HG02884 (cell line): ENCODE data around the gene CTSC.
"Not testable (repeated sequence)": the region's sequence is repeated elsewhere in the genome, so short reads cannot be mapped to it uniquely, and the experiment has no call there.

Source experiments
- ATAC-seq: cut with Tn5 transposase; IDR thresholded peaks from one replicate; pipeline ENCODE4 v1.9.1; 2021; ENCODE audit warnings: mild to moderate bottlenecking, moderate library complexity; ENCODE audit not compliant: unreplicated experiment

The CTSC gene

DNA sequence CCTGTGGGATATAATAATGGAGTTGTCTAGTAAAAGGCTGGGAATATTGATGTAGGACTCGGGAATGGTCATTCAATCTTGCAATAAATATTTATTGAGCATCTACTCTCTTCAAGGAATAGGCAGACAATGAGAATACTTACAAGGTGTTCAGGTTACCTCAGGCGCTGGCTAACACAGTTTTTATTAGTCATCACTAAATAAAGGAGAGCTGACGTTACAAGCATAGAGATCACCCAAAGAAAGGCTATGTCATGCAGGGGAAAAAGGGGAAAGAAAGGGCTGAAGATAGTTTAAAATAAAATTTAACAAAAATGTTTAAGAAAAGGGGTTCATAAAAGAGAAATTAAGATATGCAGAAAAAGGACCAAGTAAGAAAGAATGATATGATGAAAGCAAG, 15.8 kb upstream of the CTSC start:
- no peak for ATAC-seq

DNA sequence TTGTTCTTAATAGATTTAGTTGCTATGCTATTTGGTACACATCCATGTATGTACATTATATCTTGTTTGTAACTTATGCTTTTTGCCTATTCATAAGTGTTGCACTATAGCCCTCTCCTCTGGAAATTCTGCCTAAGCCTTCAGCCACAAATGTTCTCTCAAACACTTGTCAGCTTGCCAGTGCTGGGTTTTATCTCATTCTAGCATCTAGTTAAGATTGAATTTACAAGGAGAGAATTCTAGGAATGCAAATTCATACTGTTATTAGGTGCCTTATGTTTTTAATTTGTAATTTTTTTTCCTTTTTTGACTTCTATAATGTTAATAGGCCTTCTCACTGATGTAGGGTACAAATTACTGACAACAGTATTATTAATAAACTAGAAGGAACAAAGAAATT, 14.6 kb upstream of the CTSC start:
- no peak for ATAC-seq

DNA sequence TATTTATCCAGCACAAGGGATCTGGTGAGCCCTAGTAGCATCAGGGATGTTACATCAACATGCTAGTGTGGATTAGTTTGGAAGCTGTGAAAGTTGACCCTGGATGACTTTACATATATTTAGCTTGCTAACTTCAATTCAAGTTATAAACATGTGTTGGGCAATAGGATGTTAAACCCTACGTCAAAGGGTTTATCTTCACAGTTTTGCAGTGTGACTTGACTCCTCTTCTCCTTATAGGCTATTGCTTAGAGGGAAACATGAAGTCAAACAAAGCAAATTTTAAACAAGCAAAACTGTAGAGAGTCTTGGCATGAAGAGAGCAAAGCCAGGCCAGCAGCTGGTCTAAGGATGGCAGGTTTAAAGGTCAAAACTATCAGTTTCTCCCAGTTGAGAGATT, 11.3 kb upstream of the CTSC start:
- ATAC-seq = no peak

DNA sequence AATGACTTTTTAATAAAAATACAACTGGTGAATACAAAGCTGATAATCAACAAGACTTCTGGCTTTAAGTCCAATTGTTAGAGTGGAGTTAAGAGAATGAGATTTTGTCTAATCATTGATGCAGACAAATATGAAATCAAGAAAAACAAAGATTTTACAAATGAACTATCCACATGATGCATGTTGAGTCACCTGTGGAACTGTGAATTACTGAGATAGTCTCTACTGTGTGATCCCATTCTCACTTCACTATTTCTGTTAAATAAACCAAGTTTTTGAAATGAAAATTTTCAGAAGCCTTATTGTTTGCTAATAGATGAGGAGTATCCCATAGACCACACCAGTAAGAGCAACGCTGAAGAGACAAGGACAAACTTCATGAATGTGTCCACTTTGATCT, 8.4 kb upstream of the CTSC start:
- no peak for ATAC-seq

DNA sequence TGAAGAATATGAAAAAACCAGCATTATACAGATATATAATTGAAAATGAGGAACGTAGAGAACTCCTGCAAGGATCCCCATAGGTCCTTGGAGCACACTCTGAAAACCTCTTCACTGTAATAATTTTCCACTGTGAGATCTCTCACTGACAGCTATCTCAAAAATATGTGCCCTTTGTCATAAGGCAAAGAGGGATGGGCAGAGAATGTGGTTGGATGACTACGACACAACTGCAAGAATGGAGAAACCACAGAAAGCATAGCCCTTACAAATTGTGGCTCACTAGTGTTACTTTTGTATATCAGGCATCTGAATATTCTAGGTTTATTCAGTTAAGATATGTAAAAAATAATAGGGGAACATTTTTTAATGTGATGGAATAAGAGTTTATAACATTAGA, 7.9 kb upstream of the CTSC start:
- ATAC-seq = no peak

DNA sequence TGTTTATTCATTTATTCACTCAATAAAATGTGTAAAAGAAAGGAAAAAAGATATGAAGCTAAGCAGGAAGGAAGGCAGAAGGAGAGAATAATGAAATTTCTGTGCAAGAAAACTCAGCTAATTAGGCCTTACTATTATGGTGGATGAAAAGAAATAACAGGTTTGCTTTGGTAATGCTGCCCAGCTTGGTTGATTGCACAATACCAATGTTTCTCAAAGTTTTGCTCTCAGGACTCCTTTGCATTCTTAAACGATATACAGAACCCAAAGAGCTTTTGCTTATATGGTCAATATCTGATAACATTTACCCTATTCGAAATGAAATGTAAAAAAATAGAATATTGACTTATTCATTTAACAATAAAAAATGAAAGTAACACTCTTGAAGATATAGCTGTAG, 7.3 kb upstream of the CTSC start:
- ATAC-seq = no peak

DNA sequence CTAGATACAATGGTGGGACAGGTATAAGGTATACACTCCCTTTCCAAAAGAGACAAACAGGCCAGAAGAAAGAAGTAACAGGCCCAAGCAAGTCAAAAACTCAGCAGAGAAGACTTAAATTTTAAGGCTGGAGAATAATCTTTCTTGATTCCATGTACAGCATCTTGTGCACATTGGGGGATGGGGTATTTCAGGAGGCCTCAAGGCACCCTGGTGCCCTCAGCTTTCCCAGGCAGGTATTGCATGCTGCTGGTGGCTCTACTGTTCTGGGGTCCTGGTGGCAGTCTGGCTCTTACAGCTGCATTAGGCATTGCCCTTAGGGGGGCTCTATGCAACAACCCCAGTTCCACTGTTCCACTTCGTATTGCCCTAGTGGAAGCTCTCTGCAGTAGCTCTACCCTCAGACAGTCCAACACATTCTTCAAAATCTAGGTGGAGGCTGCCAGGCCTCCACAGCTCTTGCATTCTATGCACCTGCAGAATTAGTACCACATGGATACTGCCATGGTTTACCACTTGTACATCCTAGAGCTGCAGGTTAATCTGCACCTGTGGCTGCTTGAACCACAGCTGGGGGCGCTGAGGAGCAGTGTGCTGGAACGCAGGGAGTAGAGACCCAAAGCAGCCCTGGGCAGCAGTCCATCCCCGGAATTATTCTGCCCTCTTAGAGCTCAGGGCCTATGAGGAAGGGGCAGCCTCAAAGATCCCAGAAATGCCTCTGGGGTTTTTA, 4.2 kb upstream of the CTSC start:
- ATAC-seq = no peak

DNA sequence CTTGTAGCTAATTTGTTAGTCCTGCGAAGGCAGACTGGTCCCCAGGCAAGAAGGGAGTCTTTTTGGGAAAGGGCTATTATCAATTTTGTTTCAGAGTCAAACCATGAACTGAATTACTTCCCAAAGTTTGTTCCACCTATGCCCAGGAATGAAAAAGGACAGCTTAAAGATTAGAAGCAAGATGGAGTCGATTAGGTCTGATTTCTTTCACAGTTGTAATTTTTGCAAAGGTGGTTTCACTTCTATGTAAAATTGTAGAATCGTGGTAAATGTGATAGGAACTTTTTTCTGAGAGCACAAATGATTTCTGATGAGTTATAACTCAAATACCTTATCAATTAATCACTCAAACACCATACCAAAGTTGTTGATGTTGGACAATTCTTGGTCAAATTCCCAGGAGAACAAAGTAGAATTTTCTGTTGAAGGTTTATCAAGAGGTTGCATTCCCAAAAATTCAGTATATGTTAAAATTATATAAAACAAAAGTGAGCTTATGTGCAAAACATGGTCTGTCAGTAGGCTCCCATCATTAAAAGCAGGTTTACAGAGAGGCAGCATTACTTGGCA, 2.9 kb upstream of the CTSC start:
- no peak for ATAC-seq

DNA sequence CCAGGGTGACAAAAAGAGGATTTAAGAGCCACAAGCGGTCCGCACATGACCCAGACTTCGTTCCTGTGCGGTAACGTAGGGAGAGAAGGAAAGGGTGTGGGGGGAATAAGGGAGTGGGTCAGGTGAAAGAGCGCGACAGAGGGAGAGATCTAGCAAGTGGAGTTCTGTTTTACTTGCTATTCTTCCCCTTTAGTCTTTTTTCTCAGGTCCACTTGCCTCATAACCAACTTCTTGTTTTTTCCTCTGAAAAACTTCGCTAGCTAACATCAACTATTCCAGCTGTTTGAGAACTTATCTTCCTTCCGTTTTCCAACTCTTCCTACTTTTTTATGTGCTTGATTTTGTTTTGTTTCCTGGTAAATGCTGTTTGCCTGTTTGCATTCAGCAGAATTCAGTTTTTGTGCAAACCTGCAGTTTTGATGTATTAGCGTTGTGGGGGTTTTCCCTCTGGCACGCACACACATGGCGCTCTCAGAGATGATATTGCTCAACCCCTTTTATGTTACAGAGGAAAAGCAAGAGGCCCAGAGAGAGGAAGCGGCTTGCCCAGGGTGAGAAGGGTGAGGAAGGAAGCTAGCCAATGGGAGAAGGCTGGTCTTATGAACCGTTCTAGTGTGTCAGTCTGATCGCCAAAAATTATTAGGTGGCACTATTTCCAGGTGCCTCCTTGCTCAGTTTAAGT, 592 bp upstream of the CTSC start:
- peak; percentile 24 for ATAC-seq

DNA sequence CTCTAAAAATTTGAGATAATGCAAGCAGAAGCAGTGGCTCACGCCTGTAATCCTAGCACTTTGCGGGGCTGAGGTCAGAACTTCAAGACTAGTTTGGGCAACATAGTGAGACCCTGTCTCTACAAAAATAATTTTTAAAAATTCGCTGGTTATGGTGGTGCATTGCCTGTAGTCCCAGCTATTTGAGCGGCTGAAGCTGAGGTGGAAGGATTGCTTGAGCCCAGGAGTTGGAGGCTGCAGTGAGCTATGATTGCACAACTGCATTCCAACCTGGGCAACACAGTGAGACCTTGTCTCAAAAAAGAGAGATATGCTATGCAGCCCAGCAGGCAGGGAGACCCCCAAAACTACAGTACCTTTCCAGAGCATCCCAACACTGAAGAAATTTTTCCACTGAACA, 2.3 kb downstream of the CTSC start:
- no peak for ATAC-seq

DNA sequence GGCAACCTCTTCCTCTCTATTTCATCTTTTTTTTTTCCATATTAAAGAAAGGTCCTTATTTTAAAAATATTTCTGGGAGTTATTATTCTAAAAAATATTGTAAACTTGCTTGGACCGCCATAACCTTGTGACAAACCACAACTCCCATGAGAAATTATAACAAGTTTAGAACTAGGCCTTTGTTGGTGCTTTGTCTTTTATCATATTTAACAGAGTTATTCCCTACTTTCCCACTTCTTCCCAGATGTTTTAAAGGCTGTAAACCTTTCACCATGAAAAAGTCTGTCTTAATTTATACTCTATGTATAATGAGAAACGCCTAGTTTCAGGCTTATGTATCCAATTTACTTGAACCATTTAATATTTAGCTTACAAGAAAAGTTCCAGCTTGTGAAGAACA, 3.7 kb downstream of the CTSC start:
- no peak for ATAC-seq

DNA sequence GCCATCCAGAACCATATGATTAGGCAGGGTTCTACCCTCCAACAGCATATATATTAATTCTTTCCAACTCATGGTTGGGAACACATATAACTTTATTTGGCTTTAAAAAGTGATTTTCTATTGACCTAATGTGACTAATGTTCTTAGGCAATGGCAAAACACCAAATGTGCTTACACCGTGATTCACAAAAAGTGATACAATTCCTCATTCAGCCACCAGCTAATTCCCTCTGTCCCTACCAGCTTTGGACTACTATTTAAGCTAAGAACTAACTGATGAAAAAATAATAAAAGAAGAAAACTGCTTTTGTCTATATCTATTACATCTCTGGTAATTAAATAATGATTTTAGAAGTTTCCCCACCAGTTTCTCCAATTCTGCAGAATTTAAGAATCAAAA, 4.7 kb downstream of the CTSC start:
- no peak for ATAC-seq

DNA sequence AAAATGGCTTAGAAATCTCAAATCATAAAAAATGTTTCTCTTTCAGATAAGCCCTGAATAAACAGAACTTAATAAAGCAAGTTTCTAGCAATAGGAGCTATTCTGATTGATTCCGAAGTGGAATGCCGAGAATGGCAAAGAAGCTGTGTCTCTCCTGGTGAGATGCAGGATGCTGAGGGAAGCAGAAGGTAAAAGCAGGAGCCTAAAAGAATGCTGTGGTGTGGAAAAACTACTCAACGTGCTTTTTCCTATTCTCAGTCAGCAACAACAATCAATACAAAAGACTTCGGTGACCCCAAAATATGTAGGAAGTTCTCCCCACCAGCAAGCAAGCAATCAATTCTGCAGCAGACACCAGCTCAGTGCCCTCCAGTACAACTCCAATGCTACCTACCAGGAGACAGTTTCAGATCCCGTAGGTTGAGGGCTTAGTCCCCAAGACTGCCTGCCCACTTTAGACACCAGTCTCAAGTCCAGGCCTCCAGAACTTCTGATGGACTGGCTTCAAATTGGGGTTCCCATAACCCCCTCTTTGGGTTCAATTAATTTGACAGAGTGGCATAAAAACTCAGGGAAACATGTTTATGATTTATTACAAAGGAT, 6.6 kb downstream of the CTSC start:
- no peak for ATAC-seq

DNA sequence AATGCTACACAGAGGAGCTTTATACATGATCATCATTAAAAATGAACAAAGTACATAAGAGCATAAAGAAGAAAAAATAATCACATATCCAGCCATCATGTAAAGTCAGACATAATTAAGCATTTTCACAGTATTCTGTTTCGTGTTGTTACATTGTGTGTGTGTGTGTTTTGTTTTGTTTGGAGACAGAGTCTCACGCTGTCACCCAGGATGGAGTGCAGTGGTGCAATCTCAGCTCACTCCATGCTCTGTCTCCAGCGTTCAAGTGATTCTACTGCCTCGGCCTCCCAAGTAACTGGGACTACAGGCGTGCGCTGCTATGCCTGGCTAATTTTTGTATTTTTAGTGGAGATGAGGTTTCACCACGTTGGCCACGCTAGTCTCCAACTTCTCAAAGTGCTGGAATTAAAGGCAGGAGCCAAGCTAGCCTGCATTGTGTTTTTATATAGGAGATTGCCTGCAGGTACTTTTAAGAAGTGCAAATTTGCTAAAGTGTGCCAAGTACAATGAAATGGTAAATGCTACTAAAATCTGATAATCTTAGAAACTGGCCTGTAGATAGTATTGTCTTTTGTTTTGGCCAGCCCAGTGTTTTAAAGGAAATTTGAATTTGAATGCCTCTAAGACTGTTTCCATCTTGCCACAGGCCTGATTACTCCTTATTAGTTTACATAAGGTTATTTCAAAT, 7.8 kb downstream of the CTSC start:
- no peak for ATAC-seq

DNA sequence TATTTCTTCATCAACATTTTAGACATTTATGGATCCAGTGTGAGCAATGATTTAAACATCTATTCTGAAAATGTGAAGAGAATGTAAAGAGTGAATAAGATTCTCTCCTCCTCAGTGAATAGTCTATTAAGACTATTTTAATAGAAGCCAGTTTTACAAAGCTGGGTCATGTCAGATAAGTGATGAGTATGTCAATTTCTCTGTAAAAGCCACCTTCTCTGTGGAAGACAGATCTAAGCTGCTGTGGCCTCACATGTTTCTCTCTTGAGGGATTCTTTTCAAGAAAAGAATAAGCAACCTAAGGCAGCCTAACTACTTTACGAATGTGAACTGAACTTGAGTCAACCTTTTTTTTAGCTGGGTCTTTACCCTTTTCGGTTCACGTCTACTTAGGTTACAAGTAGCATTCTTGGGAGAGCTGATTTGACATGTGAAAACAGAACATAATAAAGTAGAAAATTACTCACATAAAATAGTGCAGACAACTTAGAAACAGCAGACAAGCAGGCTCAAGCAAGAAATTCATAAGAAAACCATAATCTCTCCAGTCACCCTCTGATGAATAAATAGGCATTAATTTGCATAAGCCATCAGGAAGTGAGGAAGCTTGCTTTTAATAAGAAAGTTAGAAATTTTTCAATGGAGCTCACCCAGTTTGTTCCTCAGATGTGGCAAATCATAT, 9.9 kb downstream of the CTSC start:
- peak; percentile 39 for ATAC-seq

DNA sequence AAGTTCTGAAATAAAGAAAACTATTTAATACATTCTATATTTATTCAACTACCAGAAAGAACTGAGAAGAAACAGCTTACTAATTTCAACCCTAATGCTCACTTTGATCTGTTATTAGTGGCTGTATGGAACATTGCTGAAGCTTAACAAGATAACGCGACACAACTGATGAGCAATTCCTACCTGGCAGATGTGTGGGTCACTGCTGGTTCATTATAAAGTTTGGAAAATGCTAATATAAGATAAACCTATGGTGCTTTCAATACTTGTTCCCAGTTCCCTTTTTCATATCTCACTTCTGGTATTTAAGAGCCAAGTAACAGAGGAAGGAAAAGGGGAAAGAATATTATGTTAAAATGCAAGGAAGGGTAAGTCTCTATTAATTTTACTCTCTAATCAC, 10.5 kb downstream of the CTSC start:
- ATAC-seq = peak; percentile 55

DNA sequence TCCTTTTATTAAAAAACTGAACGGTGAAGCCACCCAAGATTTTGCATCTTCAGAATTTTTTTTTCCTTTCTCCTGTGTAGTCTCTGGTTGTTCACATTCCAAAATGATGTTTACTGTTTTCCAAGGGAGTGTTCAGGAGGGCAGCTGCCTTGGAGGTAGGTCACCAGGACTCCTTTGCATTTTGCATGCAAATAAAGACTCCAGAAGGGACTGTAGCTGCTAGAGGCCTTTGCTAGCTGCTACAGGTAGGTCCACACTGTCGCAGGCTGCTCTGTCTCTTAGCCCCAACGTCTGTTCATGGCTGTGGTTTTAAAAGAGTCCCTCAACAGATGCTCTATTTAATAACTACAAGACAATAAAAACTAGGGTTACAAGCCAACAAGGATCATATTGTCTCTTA, 11.4 kb downstream of the CTSC start:
- ATAC-seq = no peak

DNA sequence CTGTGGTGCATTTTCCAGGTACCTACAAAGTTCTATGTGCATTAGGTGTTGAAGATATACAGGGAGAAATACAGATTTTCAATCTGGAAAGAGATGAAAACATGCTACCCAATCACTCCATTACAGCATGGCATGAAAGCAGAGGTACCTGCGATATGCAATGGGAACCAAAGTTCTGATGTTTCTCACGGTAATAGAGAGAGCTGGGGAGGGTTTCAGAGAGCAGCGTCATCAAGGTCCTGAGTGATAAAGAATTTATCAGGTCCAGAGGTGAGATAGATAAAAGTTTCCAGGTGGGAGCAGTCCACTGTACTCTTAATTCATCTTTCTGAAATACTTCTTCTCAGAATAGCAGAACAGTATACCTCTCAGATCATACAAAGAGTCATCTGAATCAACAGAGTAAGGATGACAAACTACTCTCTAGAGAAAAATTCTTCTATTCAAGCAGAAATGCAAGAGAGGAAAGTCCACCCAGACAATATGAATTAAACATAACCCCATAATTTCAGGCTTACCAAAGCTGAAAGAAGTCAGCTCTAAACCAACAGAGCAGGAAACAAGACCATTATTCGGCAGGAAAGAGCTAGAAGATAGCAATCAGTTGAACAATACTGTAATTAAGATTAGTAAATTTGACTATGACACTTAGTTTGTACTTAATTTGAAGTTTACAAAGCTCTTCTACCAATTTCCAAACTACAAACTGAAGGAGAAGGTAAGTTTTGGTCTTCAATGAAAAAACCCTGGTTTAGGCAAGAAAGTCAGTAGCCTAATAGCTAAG, 12.8 kb downstream of the CTSC start:
- no peak for ATAC-seq

DNA sequence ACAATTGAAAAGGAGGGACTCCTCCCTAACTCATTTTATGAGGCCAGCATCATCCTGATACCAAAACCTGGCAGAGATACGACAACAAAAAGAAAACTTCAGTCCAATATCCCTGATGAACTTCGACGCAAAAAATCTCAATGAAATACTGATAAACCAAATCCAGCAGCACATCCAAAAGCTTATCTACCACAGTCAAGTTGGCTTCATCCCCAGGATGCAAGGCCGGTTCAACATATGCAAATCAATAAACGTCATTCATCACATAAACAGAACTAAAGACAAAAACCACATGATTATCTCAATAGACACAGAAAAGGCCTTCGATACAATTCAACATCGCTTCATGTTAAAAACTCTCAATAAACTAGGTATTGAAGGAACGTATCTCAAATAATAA, 14.7 kb downstream of the CTSC start:
- ATAC-seq = not testable (repeated sequence)

DNA sequence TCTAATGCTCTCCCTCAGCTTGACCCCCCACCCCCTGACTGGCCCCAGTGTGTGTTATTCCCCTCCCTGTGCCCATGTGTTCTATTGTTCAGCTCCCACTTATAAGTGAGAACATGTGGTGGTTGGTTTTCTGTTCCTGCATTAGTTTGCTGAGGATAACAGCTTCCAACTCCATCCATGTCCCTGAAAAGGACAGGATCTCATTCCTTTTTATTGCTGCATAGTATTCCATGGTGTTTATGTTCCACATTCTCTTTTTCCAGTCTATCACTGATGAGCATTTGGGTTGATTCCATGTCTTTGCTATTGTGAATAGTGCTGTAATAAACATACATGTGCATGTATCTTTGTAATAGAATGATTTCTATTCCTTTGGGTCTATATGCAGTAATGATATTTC, 16.1 kb downstream of the CTSC start:
- ATAC-seq = not testable (repeated sequence)
